Activated gamma-delta T cell (primary cell): Measurements from ENCODE around the gene ROS1.
"Not testable (repeated sequence)": the region's sequence is repeated elsewhere in the genome, so short reads cannot be mapped to it uniquely, and the experiment has no call there.

Experiments
- DNase-seq: peaks from one replicate; lab custom pipeline; 2025; lab: John Stamatoyannopoulos, UW

The ROS1 gene

DNA sequence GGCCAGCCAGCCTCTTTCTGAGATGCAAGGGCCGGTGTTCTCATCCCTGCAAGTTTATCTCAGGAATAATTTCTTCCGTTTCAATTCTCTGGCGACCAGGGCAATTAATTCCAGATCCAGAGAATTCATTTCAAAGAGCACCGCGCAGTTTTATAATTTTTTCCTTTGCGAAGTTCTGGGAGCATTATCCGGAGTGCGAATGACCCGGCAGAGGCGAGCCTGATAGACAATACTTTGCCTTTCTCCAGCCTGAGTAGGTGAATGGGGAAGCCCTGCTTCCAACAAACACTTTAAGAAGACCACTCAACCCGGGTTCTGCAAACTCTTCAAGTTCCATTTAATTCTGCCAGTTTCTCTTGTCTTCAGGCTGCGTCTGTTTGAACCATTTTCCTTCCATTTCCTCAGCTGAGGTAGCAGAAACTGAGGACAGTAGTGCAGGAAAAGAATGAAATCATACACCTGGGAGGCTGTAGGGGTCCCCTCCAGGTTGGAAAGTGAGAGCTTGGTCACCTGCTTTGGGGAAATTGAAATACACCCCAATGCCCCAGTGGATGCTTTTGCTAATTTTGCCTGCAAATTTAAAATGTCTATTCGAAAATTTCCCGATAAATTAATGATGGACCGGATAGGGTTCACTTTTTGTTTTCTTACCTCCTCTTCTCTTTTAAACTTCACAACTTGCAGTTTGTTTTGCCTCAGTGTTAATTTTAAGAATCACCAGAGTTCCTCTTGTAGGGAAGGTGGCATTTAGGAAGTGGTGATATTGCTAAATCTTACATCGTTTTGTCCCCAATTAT, 159.3 kb downstream of the ROS1 start:
- no peak for DNase-seq

DNA sequence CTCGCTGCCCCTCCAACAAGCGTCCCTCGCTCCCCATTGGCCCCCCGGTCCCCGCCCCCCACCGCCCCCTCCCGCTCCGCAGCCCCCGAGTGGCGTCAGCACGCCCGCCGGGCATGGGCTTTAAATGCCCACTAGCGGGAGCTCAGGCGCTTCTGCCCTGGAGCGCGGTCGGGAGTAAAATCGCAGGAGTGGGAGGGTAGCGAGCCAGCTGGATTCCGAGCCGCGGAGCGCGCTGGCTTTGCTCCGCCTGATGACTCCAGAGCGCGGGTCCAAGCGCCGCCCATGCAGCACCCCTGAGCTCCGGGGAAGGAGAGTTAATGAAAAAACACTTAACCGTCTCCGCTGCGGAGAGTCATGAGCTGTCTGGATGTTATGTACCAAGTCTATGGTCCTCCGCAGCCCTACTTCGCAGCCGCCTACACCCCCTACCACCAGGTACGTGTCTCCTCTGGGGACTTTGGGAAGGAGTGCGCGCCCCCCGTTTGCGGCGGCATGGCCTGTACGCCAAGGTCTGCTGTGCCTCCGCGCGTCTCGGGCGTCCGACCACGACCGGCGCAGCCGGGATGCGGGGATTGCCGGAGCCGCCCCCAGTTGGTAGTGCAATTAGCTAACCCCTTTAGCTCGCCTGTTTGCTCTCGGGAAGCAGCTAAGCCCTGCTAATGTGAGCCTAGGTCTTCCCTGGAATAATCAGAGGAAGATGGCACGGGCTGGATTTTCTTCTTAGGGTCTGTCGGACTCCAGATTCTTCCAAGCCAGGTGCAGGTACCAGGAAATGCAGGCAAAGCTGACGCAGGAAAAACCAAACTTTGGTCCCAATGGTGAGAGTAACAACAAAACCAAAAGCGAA, 160.1 kb downstream of the ROS1 start, which contains the start of gene VGLL2:
Gene VGLL2 (plus strand): TSS at position 149 of the 847 bp plus-strand sequence. CDS start 206 bp downstream, at position 355.
- DNase-seq: no peak

DNA sequence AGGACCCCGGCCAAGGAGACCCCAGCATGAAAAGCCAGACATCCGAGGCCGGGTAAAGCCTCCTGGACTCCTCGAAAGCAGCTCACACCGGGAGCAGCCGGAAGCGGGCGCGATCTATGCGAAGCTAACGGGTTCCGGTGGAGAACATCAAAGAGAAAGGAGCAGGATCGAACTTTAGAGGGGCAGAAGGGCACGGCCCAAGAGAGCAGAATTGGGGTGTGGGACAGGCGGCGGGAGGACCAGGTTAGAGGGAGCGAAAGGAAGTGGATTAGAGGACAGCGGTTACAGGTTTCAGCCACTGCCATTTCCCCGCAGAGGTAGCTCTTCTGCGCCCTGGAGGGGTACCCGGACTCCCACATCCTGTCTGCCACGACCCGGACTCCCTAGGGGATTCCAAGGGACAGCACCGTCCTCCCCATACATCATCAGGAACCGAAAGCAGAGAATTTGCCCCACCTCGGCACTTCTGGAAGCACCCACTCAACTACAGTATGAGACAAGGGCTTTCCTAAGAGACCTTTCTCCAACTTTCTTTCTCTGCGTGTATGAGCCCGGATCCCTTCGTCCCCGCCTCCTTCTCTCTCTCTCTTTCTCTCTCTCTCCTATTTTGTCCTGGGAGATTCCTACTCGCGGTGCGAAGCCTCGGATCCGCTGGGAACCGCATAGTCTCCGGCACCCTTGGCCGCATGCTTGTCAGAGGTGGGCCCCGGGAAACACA, 160.9 kb downstream of the ROS1 start:
- no peak for DNase-seq

DNA sequence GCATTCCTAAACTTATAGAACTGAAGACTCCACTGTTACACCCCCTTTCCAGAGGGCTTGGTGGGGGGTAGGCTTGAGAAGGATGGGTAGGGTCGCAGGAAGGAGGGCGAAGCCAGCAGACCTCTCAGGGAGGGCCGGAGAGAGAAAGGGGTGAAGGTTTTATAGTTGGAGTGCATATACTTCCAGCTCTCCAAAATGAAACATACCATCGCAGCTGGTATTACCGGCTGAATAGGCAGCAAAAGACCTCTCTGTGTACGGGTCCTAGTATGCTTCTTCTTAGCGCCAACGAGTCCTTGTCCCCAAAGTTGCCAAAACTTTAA, 161.4 kb downstream of the ROS1 start:
- DNase-seq: no peak

DNA sequence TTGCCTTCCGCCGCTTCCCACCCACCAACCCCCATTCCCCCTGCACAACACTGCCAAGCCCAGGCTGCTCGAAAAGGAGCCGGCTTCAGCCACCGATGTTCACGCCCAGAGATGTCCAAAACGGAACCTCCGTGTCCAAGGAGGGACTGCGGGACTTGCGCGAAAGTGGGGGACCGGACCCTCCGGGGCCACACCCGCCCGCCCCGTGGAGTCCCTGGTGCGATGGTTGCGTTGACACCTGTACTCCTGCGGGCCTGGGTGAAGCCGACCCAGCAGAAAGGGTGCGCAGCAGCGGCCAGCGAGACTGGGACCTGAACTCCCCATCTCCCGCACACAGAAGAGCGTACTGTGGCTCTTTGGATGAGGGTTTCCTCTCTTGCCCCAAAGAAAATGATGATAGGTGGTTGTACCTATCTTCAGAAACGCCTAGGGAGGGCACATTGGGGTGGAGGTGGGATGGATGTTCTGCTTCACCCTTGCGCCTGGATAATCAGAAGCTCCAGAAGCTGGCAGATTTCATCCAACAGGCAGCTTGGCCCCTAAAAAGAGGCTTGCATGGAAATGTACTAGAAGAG, 162.3 kb downstream of the ROS1 start:
- no peak for DNase-seq

DNA sequence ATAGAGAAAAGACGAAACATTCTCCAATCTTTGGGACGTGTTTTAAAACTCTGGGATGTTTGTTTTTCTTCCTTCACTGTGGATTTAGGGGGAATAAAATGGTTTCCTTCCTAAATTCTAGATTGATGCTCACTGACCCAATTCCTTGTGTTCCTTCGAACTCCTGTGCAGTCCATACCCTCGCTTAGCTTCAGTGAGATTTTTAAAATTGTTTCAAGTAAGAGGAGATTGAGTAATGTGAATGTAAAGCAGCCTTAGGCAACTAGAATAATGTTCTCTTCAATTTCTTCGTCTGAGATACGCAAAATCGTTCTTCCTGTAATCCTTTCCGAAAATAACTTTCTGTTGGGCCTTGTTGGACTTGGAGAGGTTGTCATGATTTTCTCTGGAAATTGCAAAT, 162.9 kb downstream of the ROS1 start:
- no peak for DNase-seq

DNA sequence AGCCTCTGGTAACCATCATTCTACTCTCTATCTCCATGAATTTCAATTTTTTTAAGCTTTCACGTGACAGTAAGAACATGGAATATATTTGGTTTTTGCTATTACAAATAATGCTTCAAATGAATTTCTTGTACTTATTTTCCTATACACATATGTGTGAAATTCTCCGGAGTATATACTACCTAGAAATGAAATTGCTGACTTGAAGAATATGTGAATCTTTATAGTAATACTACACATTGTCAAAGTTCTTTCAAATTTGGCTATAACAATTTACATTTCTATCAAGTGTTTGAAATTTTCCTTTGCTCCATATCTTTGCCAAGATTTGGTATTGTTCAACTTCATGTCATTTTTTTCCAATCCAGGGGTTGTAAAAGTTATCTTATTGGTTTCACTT, 172.0 kb downstream of the ROS1 start:
- no peak for DNase-seq

DNA sequence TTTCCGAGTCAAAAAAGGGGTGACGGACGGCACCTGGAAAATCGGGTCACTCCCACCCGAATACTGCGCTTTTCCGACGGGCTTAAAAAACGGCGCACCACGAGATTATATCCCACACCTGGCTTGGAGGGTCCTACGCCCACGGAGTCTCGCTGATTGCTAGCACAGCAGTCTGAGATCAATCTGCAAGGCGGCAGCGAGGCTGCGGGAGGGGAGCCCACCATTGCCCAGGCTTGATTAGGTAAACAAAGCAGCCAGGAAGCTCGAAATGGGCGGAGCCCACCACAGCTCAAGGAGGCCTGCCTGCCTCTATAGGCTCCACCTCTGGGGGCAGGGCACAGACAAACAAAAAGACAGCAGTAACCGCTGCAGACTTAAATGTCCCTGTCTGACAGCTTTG, 180.8 kb downstream of the ROS1 start:
- not testable (repeated sequence) for DNase-seq

DNA sequence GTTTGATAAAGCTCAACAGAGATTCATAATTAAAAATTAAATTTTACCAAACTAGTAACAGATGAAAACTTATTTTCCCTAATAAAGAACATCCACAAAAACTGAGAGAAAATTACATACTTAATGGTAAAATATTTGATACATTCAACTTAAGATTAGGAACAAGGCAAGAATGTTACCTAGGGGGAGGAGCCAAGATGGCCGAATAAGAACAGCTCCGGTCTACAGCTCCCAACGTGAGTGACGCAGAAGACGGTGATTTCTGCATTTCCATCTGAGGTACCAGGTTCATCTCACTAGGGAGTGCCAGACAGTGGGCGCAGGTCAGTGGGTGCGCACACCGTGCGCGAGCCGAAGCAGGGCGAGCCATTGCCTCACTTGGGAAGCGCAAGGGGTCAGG, 181.2 kb downstream of the ROS1 start:
- not testable (repeated sequence) for DNase-seq
